Erythroblast (primary cell): ENCODE results near the gene TGFBI.

Experiments
- GATA1 ChIP-seq: IDR thresholded peaks from 2 replicates; pipeline ENCODE4 v1.6.1; 2011; ENCODE audit warnings: low read depth, mild to moderate bottlenecking, control low read depth, low read length, moderate library complexity
- POLR2A ChIP-seq: IDR thresholded peaks from 2 replicates; pipeline ENCODE4 v1.6.1; 2011; ENCODE audit warnings: mild to moderate bottlenecking, low read length

- TF ChIP-seq POLR2A (no peak), GATA1 (no peak)
Measured at GRCh38 chr5:136025900-136026299, 2.9 kb upstream of the TGFBI start.
